HG02938 (cell line): ENCODE measurements around the gene SYNPR.

Source experiments
- ATAC-seq: cut with Tn5 transposase; IDR thresholded peaks from one replicate; pipeline ENCODE4 v1.9.1; 2021; ENCODE audit warnings: mild to moderate bottlenecking, moderate library complexity; ENCODE audit not compliant: unreplicated experiment

SYNPR gene

DNA sequence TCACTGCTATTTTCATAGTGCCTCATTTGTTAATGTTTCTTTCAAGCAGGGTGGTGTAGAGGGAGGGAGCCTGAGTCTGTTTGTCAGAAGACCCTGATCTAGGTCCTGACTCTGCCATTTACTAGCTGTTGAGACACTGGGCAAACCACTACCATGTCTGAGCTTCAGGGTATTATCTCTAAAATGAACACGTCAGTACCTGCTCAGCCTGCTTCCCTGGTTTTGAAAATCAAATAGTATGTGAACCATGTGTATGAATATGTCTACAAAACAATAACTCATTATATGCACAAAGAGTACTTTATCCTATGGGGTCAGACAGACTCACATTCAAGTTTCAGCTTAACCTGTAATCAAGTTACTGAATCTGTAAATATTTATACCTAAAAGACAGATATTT lies 25.1 kb downstream of the SYNPR start:
- no peak for ATAC-seq

DNA sequence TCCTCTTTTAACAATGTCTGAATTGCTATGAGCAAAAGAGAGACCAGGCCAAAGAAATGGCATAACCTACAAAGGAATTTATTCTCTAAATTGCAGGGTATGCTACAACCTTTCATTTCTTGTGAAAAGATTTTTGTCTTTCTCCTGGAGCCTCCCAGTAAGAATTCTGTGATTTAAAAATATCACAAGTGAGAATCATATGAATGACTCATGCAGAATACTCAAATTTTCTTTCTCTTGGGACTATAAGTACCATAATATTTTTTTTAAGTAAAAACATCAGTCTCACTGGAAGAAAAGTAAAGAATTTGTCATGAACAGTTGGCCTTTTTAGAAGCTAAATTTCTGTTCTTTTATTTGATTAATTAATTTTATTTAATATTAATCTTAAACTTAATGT lies 26.3 kb downstream of the SYNPR start:
- ATAC-seq, result no peak

DNA sequence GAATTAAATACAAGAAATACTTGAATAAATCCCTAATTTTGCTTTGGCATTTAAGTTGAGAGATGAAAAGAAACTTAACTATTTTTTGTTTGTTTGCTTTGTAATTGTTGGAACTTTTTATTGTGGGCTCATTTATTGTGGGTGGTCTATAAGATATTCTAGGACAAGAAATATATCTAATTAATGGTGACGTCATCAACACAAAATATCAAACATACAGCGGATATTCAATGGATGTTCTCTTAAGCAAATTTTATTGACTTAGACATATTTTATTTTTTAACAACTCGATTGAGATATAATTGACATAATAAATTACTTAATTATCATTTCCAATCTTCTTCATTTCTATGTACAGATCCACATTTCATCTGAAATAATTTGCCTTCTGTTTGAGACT lies 30.0 kb downstream of the SYNPR start:
- no peak for ATAC-seq

DNA sequence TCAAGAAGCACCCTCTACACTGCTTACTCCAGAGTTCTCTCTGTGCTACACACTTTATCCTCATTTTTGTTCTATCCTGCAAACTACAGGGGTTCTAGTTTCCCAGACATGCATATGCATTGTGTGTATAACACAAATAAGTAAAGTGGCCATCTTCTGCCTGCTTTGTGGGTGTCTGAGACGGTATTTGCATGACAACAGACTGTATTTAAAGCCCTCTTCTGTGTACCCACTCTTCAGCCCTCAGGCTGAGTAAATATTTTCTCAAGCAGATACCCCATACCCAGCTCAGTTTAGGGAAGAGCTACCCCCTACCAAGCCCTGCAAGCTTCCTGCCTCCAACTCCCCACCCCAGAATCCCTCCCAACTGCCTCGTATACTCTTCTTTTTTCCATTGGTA lies 31.7 kb downstream of the SYNPR start:
- no peak for ATAC-seq

DNA sequence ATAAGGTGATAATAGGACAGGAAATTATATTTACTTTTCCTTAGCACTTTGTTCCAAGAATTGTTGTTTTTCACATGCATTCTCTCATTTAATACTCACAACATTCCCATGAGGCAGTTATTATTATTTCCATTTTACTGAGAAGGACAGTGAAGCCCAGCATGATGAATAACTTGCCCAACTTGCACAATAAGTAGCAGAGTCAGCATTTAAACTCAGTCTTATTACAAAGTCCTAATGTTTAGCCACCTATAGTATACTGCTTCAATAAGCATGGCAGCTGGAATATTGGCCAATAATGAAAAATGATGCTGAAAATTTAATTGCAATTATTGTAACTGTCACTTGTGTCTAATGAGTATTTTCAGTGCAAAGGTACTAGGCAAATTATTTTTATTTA lies 45.7 kb downstream of the SYNPR start:
- no peak for ATAC-seq

DNA sequence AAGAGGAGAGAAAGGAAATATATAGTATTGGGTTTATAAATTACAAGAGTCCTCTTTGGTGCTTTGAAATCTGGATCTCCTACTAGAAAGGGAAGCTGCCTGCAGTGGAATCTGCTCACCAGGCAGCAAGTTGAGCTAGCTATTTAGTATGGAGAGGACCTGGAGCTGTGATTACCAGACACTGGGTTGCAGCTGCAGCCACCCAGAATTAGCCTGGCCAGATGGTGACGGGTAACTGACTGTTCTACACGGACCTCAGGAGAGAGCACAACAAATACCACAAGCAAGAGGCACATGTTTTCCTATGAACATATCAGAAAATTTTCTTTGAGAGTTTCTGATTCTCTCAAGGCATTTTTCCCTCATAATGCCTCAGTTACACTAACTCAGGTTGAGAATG lies 46.5 kb downstream of the SYNPR start:
- ATAC-seq, result no peak

DNA sequence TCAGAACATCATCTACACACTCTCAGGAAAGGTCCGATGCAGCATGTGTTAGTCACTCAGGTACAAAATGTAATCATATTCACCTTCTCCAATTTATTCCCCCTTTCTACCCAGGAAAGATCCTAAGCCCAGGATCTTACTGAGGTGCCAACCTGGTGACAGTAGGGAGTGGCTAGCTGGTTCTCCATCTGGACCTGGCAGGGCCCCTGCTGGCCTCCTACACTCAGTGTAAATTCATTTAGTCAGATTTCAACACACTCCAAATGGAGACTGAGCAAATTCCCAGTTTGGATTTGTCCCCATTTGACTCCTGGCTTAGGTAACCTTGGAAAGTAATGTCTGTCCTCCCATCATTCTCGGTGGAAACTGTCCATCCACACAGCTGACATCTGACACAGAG lies 47.3 kb downstream of the SYNPR start:
- ATAC-seq, result no peak

DNA sequence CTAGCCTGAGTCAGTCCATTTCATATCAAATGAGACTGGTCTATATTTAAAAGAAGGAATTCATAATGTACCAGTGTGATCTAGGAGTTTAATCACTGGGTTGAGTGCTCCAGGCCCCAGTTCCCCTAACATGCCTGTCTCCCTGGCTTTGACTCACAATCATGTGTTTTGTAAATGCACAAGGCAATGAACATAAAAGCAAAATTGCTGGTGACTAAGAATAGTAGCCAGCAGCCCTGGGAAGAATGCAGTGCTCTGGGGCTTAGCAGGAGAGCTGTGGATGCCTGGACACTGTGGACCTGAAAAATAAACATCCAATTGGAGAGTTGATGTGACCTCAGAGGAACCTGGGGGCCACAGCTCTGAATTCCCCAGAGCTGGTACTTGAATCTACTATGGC lies 50.3 kb downstream of the SYNPR start:
- no peak for ATAC-seq

DNA sequence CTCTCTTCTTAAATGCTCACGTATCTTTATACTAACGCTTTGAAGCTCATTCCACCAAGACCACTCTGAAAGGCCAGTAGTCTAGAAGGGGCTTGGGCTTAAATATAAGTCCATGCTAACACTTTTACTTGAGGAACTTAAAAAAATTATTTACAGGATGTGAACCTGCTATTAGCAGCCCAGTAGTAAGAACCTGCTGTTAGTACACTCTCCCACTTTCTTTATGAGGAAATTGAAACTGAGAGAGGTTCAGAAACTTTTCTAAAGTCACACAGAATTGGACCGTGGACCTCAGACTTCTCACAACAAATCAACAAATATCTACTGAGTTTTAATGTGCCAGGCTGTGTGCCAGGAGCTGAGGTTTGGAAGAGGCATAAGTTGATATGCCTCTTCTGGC lies 53.4 kb downstream of the SYNPR start:
- ATAC-seq, result no peak

DNA sequence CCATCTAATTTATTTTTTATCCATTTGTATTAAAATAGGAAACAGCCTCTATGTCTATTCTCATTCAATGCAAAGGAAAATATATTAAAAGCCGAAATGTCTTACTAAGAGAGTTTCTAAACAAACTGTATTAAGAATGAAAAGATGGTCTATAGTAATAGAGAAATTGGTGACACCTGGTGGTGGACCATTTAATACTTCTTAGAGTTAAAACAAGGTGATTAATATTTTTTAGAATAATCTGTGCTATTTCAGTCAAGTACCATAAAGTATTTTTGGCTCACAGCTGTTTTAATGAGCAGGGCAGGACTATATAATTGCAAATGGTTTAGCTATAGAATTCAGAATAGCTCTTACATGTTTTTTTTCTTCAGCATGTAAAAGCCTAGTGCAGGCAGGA lies 55.7 kb downstream of the SYNPR start:
- no peak for ATAC-seq

DNA sequence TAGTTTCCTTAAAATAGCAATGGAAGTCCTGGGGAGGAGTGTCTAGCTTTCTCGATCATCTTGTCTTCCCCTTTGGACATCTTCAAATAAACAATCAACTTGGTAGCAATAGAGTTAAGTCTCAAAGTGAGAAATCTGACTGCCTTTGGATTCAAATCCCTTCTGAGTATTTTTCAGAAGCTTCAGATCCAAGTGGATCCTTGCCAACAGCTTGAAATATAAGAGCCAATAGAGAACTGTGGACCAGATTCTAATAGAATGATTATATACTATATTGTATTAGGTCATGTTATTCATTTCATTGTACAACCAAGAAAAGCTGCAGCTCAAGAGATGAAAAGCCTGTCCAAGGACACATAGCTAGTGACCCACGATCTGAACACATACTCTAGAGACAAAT lies 60.2 kb downstream of the SYNPR start:
- ATAC-seq, result no peak

DNA sequence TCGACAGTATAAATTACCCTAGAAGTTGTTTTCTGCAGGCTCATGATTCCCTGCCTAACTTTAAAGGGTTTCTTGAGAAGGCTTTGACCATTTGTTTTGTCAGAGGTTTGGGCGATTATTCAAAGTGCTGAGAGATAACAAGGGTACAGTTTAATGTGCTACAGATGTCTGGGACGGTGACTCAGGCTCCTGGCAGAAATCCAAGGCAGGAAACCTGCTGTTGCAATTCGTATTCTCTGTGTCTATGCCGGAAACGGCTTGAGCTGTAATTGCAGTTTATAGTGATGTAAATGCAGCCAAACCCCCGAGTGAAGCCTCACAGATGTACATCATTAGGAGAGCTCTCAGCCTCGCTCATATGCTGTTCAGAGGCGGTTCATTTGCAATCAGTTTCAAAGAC lies 65.6 kb downstream of the SYNPR start:
- no peak for ATAC-seq

DNA sequence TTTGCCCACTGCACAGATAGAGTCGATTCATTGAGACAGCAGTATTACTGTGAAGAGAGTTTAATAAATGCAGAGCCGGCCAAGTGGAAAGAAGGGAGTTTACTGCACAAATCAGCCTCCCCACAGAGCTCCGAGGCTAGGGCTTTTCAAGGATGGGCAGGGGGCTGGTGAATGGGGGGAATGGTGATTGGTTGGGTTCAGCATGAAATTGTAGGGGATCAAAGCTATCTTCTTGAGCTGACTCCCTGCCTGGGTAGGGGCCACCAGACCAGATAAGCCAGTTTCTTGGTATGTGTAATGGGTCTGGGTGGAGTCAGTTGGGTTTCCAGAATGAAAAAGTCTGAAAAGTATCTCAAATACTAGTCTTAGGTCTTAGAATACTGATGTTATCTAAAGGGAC lies 66.6 kb downstream of the SYNPR start:
- no peak for ATAC-seq

DNA sequence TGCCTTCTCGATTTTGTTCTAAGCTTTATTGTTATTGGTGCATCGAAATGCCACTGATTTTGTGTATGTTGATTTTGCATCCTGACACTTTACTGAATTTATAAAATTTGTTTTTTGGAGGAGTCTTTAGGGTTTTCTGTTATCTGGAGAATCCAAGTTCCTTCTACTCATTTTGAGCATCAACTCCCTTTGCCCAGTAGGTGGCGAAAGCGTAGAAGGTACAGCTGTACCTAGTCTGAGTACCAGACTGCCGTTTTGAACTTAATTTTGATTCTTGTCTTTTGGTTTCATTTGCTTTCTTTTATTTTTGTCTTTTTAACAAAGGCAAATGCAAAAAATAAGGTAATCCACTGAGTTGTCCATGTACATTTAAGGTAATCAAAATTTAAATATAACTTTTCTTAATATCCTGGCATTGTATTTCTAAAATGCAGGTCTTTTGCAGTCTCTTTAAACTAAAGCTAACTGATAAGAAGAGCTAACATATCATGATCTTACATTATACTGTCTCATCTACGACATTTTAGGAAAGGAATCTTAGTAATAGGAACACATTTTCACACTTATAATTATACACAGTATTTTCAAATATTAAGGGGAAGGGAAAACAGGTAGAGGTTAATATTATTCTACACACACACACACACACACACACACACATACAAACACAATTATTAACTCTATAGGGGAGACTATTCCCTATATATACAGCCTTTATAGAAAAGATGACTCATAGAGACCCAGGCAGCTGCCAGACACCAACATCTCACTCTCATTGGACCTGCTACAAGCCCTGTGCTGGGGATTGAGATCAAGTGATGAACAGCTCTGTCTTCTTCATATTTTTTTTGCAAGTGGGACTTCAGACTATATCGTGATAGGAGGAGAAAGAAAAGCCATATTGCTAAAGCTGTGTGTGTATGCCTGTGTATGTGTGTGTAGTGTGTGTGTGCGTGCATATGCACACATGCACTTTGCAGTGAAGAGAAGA lies 71.8 kb downstream of the SYNPR start:
- peak; percentile 81 for ATAC-seq

DNA sequence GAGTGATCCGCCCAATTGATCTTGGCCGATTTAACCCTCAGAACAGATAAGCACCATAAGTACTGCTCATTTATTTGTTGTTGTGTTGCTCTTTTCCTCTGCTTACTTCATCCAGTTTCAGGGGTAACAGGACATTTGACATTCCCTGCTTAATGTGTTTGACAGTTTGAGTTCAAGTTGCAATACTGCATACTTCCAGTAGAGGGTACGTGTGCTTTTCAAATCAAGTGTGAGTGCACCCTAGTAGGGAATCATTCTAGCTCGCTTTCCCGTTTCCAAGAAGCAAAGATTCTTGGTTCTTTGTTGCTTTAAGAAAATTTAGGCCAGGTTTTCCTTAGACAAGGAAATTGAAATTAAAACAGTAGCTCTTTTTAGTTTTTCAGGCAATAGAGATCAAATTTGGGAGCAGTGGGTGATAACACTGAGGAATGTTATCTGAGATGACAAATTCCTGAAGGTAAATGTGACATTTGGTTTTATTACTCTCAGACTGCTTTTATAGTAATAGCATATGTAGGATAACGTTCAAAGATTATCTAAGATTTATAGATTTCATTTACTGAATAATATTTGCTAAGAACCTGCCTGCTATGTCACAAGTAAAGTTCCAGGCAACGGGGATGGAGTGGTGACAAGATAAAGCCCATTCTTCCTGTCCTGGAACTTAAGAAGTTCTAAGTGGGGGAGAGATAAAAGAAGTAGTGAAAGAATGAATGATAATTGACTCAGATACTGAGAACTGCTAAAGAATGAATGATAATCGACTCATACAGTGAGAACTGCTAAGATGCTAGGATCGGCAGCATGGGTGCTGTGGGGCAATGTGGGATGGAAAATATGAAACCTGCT lies 73.3 kb downstream of the SYNPR start:
- ATAC-seq, result no peak

DNA sequence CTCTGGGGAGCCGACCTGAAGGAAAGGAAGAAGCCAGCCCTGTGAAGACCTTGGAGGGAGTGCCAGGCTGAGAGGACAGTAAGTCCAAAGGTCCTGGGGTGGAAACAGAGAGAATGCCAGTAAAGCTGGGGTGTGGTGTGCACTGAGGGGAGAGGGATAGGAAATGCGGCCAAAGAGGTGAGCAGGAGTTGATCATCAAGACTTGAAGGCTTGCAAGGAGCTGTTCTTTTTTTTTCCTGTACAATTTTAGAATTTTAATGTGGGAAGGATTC lies 73.8 kb downstream of the SYNPR start:
- no peak for ATAC-seq

DNA sequence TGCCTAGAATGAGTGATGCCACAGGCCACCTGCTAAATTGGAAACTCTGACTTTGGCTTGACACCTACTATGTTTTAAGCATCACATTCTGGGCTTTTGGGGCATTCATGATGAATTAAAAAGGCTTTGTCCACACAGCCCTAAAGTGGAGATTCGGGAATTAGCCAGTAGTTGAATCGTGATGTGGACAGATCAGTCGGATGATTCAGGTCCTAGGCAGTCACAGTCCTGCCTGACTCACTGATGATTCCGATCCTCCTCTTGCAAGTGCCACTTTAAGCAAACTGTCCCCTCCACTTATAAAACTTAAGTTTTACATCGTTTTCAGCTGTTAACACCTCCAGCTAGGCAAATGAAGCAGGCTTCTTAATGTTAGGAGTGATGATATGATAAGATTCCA lies 75.3 kb downstream of the SYNPR start:
- ATAC-seq, result no peak

DNA sequence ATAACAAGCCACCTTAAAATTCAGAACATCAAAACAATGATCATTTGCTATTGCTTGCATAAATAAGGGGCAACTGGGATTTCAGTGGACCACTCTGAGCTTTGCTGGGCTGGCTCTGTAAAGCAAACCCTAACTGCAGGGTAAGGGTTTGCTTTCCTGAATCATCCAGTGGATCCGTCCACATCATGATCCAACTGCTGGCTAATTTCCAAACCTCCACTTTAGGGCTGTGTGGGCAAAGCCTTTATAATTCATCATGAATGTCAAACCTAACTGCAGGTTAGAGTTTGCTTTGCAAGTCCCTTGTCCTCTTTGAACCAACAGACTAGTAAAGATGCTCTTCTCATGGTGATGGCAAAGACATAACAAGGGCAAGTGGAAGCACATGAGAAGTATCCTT lies 76.1 kb downstream of the SYNPR start:
- ATAC-seq, result no peak

DNA sequence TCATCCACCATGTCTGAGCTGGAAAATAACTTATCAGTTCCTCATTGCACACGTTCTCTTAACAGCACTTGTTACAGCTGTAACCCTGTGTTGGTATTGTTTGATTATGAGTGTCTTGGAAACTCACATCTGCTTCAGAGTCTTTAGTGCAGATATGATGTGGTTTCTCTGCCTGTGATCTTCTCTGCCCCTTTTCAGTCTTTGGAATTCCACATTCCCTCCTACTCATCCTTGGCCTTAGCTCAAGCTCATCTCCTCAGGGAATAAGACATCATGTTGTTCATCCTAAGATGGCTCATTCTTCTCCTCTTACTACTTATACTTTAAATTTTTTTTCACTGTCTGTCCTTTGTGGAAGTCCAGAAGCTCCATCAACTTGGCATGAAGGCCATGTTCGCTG lies 77.7 kb downstream of the SYNPR start:
- ATAC-seq, result no peak

DNA sequence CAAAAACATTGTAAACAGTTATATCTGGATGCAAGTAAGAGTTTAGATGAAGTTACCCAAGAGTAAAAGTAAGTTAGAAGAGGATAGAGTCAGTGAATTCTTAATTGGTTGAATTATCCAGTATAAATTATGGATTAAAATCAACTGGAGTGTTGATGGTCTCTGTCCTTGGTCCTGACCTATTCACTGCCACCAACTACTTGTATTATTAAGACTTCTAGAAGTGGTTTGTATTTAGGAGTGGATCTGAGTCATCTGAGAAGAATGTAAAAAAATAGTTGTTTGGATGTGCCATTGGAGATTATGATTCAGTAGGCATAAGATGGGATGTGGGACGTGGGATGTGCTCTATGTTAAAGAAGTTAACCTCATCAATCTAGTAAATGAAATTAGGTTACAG lies 86.4 kb downstream of the SYNPR start:
- ATAC-seq, result no peak

DNA sequence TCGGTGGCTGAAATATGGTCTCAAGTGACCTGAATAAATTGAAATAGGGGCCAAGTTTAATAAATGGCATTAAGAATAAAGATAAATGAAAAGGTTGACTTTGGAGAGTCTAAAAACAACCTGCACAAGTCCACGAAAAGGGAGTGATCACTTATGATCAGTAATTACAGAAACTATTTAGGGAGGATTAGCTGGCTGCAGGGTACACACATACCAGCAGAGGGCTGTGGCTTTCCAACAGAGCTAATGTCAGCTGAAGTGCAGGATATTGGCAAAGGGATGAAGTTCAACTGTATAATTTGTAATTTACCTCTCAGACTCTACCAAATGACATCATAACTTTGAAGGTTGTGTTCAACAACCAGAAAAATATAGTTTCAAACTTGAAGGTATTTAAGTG lies 86.8 kb downstream of the SYNPR start:
- ATAC-seq, result no peak

DNA sequence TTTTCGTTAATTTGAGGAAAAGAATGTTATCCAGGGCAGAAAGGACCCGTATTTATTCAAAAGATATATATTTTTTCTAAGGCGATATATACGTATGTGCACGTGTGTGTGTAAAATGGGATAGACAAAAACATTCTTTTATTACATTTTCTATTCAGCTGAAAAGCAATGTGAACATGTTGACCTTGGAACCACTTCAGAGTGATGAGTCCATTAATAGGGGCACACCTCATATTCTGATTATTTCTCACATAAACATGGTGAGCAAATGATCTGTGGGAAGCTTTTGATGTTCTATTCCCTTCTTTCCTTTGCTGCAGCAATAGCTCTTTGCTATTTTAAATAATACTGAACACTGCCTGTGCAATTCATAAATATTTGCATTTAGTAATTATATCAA lies 87.6 kb downstream of the SYNPR start:
- ATAC-seq, result no peak
